Suprapubic skin (tissue), 4 donors: ENCODE data around the gene MCM8. TPM values are rescaled to one million over a fixed set of nuclear protein-coding genes. Genes with fewer than 3 reads are reported as not detected.

Source experiments
- DNase-seq, 2 donors: peaks; one replicate each; pipeline ENCODE4 v3.0.0-alpha.2; 2019; ENCODE audit warnings: low spot score in 2 of 2
- H3K27ac ChIP-seq: fragments of 200-600 bp; sonication (generic); one replicate; pipeline ENCODE4 v1.5.1; 2019
- H3K27me3 ChIP-seq: fragments of 200-600 bp; sonication (generic); one replicate; pipeline ENCODE4 v1.5.1; 2019
- H3K36me3 ChIP-seq: fragments of 200-600 bp; sonication (generic); one replicate; pipeline ENCODE4 v1.5.1; 2019
- H3K4me1 ChIP-seq: fragments of 200-600 bp; sonication (generic); one replicate; pipeline ENCODE4 v1.5.1; 2019
- H3K4me3 ChIP-seq: fragments of 200-600 bp; sonication (generic); one replicate; pipeline ENCODE4 v1.5.1; 2019; ENCODE audit warnings: mild to moderate bottlenecking
- H3K9me3 ChIP-seq: fragments of 200-600 bp; sonication (generic); one replicate; pipeline ENCODE4 v1.5.1; 2019
- EP300 ChIP-seq: sonication (generic); formaldehyde crosslinking; IDR thresholded peaks from one replicate; pipeline ENCODE4 v1.6.1; 2017; ENCODE audit warnings: antibody characterized with exemption
- POLR2A ChIP-seq, 2 donors: fragments of 450-650 bp; IDR thresholded peaks; one replicate each; pipeline ENCODE4 v1.6.1; 2017; ENCODE audit warnings: antibody characterized with exemption in 2 of 2, mild to moderate bottlenecking in 2 of 2, moderate library complexity in 2 of 2
- POLR2AphosphoS5 ChIP-seq, 3 donors: sonication (generic); formaldehyde crosslinking; IDR thresholded peaks; one replicate each; pipeline ENCODE4 v1.6.1; 2017; ENCODE audit warnings: antibody characterized with exemption in 3 of 3
- WGBS: methylation state at CpG from one replicate; pipeline ENCODE4 v1.1.5; 2018; 5-methylcytosine and 5-hydroxymethylcytosine counted together
- total RNA-seq, 4 donors: library from RNA; depleted of rRNA; stranded (reverse); fragments of >200 nt; gene quantifications; one replicate each; pipeline ENCODE4 v1.1.0, GENCODE V29; 2016
- TF ChIP-seq, protein P1 (sequence below), 2 donors: fragments of 200-600 bp in 1 of 2; fragments of 450-650 bp in 1 of 2; sonication (generic) in 1 of 2; IDR thresholded peaks; one replicate each; pipeline ENCODE4 v1.5.1; 2016 to 2019; ENCODE audit warnings: antibody characterized with exemption in 2 of 2, mild to moderate bottlenecking in 1 of 2, moderate library complexity in 1 of 2

MCM8 gene
- total RNA-seq, result 1 to 10 TPM; 4.0 to 6.8 (median 4.8) TPM

DNA sequence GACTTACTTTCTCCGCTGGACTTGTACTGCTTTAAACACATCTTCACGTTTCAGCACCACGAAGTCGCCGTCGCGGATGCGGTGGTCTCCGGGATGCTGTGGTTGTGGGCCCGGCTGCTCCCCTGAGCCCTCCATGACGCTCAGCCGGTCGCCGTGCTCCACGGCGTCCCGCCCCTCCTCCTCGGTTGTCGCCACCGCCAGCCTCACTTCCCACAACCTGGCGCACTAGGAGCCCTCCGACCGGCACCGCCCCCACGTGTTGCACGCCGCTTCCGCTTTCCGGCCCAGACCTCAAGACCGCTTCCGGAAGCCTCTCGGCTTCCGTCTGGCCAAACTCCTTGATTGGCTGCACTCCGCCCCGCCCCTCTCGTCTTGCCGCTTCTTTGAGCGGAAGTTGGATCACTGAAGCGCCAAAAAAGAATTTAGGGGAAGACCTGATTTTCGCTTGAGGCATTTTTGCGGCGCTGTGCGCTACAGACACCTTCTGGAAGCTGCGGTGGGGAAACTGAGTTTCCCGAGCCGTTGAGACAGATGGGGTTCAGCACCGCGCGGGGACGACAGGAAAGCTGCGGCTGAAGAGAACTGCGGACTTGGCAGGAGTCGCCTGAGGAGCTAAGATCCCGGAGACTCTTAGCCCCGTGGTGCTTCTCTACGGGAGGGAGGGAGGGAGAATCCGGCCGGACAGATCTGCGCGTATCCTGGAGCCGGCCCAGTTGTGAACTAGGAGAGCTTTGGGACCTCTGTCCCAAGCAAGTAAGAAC lies at the start of gene MCM8, which contains the start of gene TRMT6:
TSS of gene MCM8 (plus strand) at position 382 of the 761 bp plus-strand sequence. CDS start 1,364 bp downstream, outside the sequence.
TSS of gene TRMT6 (minus strand) at position 263 of the 761 bp plus-strand sequence. CDS start at position 135, 128 bp downstream.
- TF ChIP-seq POLR2A (IDR thresholded peaks at IDR 0.05), result no peak
- peak in 1 of 3 donors; percentile 97 for TF ChIP-seq POLR2AphosphoS5 (IDR thresholded peaks at IDR 0.05)
- TF ChIP-seq, protein P1, sequence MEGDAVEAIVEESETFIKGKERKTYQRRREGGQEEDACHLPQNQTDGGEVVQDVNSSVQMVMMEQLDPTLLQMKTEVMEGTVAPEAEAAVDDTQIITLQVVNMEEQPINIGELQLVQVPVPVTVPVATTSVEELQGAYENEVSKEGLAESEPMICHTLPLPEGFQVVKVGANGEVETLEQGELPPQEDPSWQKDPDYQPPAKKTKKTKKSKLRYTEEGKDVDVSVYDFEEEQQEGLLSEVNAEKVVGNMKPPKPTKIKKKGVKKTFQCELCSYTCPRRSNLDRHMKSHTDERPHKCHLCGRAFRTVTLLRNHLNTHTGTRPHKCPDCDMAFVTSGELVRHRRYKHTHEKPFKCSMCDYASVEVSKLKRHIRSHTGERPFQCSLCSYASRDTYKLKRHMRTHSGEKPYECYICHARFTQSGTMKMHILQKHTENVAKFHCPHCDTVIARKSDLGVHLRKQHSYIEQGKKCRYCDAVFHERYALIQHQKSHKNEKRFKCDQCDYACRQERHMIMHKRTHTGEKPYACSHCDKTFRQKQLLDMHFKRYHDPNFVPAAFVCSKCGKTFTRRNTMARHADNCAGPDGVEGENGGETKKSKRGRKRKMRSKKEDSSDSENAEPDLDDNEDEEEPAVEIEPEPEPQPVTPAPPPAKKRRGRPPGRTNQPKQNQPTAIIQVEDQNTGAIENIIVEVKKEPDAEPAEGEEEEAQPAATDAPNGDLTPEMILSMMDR (IDR thresholded peaks at IDR 0.05), result no peak
- no peak for TF ChIP-seq EP300
- peaks cover 28% of the 10 kb centered on the region for H3K36me3 ChIP-seq

DNA sequence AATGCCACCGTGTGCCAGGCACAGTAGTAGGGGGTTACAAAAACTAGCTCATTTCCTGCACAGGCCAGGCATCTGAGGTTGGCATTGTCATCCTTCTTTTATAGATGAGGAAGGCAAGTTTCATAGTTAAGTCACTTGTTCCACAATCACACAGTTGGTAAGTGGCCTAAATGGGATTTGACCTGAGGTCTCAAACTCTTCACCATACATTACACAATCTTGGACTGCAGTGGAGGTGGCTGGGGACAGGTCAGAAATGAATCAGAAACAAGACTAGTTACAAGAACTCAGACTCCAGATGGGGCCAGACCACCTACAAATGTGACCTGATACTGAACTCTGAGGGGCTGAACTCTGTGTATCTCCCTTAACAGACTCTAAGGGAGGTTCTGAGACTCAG lies 49.5 kb upstream of the MCM8 start:
- TF ChIP-seq POLR2AphosphoS5 (IDR thresholded peaks at IDR 0.05) (no peak), POLR2A (IDR thresholded peaks at IDR 0.05) (no peak), EP300 (no peak)
- TF ChIP-seq, protein P1 (IDR thresholded peaks at IDR 0.05), result no peak
- no peak for DNase-seq
- WGBS, result 84% methylated on average over 1 of the region's 1 CpG

More for the DNA sequence above, at the start of gene MCM8, which contains the start of gene TRMT6:
- Histone ChIP-seq H3K4me1 (peaks cover 26% of the 10 kb centered on the region), H3K4me3 (peak within 1 kb of the TSS; percentile 77), H3K27ac (peak within 1 kb of the TSS; percentile 53), H3K27me3 (no peaks in the 10 kb centered on the region), H3K9me3 (no peaks in the 10 kb centered on the region)
- under 1% methylated on average over 39 of the region's 61 CpGs for WGBS
- peak; percentile 98 for DNase-seq

DNA sequence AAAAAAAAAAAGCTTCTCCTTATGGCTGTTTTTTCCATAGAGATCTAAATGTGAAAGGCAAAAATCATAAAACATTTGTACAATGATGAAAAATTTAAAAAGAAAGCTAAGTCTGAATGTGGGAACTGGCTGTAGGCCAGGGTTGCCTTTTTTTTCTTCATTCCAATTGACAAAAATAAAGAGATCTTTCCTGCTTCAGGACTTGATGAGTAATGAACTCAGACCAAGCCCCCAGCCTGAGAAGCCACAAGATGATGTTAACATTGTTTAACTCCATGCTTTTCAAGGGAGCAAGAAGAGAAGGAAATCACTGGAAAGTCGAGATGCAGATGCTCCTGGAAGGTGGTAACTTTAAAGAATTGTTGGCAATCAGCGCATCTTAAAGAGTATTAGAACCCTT lies 41.5 kb upstream of the MCM8 start:
- Histone ChIP-seq H3K27me3 (peaks cover 39% of the 10 kb centered on the region), H3K9me3 (no peaks in the 10 kb centered on the region), H3K4me1 (peaks cover 6% of the 10 kb centered on the region), H3K36me3 (no peaks in the 10 kb centered on the region), H3K4me3 (no peak overlapping the region), H3K27ac (no peak overlapping the region)
- DNase-seq, result no peak
- WGBS, result 70% methylated on average over 2 of the region's 2 CpGs
- TF ChIP-seq EP300 (no peak), POLR2AphosphoS5 (IDR thresholded peaks at IDR 0.05) (no peak), POLR2A (IDR thresholded peaks at IDR 0.05) (no peak)
- TF ChIP-seq, protein P1 (IDR thresholded peaks at IDR 0.05), result no peak

More for the DNA sequence above, 49.5 kb upstream of the MCM8 start:
- Histone ChIP-seq H3K4me1 (no peaks in the 10 kb centered on the region), H3K9me3 (no peaks in the 10 kb centered on the region), H3K27ac (no peak overlapping the region), H3K36me3 (no peaks in the 10 kb centered on the region), H3K27me3 (no peaks in the 10 kb centered on the region), H3K4me3 (no peak overlapping the region)

DNA sequence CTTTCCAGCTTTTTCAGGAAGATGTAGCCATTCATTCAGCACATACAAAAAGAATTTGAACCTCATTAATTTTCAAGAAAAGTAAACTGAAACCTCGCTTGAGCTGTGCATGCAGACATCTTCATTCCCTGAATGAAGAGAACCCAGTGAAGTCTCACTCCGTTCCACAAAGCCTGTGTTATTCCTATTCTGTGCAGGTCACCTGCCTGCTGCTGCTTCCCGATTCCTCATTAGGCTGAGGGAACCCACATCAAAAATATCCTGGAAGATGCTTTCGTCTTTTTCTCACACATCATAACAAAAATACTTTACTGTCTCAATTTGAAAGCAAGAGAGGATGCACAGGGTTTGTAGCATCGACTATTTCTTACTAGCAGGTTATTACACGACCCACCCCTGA lies 40.3 kb upstream of the MCM8 start:
- DNase-seq, result no peak
- H3K27me3 ChIP-seq, result peaks cover 39% of the 10 kb centered on the region
- peaks cover 6% of the 10 kb centered on the region for H3K4me1 ChIP-seq
- no peak overlapping the region for H3K27ac ChIP-seq
- 63% methylated on average over 6 of the region's 6 CpGs for WGBS
- no peaks in the 10 kb centered on the region for H3K36me3 ChIP-seq
- no peak overlapping the region for H3K4me3 ChIP-seq
- no peaks in the 10 kb centered on the region for H3K9me3 ChIP-seq
- TF ChIP-seq POLR2AphosphoS5 (IDR thresholded peaks at IDR 0.05) (no peak), POLR2A (IDR thresholded peaks at IDR 0.05) (no peak), EP300 (no peak)
- TF ChIP-seq, protein P1 (IDR thresholded peaks at IDR 0.05), result no peak

DNA sequence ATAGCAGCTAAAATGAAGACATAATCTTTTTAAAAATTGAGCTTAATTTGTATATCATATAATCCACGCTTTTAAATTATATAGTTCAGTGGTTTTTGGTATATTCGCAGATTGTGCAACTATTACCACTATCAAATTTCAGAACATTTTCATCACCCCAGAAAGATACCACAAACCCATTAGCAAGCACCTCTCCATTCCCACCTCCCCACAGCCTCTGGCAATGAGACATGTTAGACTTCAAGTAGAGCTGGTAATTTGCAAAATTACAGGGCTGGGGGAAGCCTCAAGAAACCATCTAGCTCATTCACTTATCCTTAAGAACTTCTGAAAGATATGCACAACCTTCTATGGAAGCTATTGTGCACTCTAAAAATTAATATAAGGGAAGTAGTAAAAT lies 37.3 kb upstream of the MCM8 start:
- no peaks in the 10 kb centered on the region for H3K9me3 ChIP-seq
- DNase-seq, result no peak
- H3K36me3 ChIP-seq, result no peaks in the 10 kb centered on the region
- no peak overlapping the region for H3K27ac ChIP-seq
- TF ChIP-seq, protein P1 (IDR thresholded peaks at IDR 0.05), result no peak
- no peak for TF ChIP-seq EP300
- H3K27me3 ChIP-seq, result peaks cover 31% of the 10 kb centered on the region
- peaks cover 6% of the 10 kb centered on the region for H3K4me1 ChIP-seq
- WGBS, result 88% methylated on average over 2 of the region's 2 CpGs
- H3K4me3 ChIP-seq, result no peak overlapping the region
